Activated effector memory CD4-positive, alpha-beta T cell treated with anti-CD3 and anti-CD28 coated beads, Interleukin-2, amount 50 U/mL, for 16 hours (primary cell): ENCODE measurements around the gene OLFM3.

Source experiments
- DNase-seq: peaks from one replicate; pipeline ENCODE4 v3.0.0-alpha.2; 2020

Gene OLFM3

DNA sequence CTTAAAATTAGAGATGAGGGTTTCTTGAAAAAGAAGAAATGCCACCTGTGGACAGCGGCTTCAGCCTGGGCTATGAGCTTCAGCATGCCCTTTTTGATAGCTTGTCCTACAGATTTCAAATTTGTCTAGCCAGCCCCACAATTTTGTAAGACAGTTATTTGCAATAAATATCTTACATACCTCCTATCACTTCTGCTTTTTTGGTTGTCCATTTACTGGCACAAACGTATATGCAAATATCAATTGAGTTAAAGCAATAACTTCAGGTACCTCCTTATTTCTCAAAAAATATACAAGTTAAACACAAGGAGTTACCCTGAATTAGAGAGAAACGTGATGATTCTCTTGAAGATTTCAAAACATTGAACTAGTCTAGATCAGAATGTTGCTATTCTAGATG, 53.5 kb downstream of the OLFM3 start:
- no peak for DNase-seq

DNA sequence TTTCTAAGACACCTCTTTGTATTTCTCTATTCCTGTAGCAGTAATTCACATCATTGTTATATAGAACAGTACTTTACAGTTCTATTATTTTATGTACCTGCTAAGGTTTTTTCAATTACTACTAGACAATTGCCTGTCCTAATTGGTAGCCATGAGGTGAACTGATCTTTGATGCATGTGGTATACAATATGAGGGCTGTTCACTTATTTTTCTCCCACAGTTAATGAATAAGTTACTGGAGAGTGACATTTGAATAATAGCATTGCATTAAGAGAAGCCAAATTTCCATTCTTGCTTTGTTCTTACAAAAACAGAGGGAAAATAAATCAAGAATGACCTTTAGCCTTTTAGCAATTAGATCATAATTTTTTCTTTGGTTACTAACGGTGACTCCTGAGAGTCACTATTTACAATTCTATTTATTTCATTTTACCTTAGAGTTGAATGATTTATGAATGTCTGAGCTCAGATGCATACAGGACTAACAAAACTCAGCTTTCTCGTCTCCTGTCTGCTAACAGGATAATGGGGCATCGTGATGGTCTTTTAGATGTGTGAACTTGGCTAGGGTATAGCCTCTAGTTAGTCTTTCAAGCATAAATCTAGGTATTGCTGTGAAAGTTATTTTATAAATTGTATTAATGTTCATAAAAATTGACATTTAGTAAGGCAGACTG, 54.1 kb downstream of the OLFM3 start:
- DNase-seq, result no peak

- no peak for DNase-seq
These were observed 58.0 kb downstream of the OLFM3 start for GRCh38 chr1:101938681-101939080.

GRCh38 chr1:101929343-101929742, 67.4 kb downstream of the OLFM3 start:
- DNase-seq, result no peak

DNA sequence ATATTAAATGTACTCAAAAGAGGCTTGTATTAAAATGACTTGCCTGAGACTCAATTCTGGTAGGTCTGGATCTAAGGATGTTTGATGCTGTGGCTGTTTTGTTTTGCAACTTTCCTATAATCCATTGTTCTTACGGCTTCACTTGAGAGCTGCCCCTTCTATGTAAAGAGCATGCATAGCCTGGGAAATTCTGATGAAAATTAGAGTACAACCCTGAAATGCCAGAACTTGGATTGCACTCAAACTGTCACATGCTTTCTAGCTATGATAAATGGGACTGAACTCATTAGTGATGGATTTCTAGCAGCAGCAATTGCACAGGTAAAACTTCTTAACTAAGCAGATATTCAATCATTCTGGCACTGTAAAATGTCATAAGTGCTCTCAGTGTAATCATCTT, 67.9 kb downstream of the OLFM3 start:
- DNase-seq, result no peak

DNA sequence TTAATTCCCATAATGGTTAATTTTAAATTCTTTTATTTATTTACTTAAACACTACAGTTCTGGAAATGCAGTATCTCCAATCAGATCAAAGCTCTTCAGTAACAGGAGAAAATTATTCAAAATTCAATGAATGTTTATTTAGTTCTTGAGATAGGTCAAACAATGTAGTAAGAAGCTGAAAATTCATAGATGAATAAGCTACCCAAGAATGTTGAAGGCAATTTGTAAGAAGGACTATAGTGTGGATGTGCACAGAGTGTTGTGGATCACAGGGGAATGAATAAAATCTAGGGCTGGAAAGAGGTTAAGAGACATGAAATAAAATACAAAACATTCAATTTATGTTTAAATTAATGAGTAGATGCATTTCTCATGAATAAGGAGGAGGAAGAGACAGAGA, 72.0 kb downstream of the OLFM3 start:
- DNase-seq, result no peak

DNA sequence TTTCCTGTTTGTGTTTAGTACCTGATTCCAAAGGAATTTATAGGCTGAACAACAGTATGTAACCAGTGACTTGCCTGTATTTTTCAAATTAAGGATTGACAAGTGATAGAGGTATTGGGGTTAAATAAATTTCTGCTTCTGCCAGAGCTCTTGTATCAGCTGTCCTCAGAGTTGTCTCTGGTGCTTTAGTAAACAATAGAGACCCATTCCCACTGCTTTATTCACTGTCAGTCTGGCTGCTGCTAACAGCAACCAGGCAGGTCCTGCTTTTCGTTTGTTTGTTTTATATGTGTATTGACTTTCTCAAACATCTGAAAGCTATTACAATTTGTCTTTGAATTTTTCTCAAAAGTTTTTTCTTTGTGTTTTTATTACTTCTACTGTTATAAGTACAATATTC, 76.1 kb downstream of the OLFM3 start:
- DNase-seq, result no peak

DNA sequence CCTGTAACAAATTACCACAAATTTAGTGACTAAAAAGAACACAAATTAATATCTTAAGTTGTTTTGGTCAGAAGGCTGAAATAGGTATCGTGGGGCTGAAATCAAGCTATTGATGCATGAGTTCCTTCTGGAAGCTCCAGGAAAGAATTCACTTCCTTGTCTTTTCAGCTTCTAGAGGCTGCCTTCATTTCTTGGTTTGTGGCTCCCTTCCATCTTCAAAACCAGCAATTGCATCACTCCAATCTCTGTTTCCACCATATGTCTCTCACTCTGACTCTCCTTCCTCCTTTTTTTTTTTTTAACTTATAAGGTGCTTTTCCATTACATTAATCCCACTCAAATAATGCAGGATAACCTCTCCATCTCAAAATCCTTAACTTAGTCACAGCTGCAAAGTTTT, 78.4 kb downstream of the OLFM3 start:
- DNase-seq, result no peak

GRCh38 chr1:101915597-101915996, 81.1 kb downstream of the OLFM3 start:
- no peak for DNase-seq

DNA sequence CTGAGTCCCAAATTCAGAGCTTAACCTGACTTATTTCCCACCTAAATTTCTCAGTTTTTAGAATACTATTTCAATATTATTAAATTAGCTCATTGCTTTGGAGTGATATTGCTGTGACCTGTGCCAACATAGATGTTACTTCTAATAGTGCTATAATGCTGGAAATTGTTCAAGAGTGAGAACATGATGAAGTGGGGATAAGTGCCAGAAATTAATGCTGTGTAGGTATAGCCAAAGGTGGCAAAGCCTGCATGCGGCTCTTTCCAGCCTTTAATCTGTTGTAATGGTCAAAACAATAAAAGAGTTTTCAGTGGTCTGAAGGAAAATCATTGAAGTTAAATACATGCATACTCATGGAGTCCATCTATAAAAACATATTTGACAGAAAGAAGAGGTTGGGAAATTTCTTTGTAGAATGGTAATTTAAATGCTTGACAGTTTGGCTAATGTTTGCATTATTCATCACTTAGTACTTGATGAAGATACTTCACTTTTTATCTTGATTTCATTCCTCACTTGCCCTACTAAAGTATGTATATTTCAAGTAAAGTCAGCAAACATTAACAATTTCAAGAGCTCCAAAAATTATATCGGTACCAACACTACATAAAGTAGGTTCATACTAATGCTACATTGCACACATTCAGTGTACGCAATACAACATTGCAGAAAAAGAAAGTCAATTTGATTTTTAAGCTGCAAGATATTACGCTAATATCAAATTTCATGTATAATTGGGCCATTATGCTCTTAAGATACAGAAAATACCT, 82.1 kb downstream of the OLFM3 start:
- DNase-seq, result no peak

DNA sequence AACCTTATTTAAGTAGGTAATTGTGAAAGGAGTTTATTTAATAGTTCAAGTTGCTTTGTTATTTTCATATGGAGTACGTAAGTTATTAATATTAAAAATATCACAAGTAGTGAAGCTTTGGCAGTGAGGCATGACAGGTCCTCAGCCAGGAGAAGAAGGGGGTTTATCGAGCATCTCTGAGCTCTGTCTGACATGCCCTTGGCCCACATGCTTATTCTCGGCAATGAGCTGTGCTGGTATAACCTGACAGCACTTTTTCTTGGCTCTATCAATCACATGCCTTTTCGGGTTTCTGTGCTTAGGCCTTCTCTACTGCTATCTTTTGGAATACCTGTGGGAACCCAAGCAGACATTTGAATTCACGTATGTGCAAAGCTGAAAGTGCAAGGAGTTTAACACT, 84.8 kb downstream of the OLFM3 start:
- DNase-seq, result no peak

- no peak for DNase-seq
These were observed 87.7 kb downstream of the OLFM3 start for GRCh38 chr1:101908980-101909379.

GRCh38 chr1:101907264-101907663, 89.5 kb downstream of the OLFM3 start:
- DNase-seq, result no peak

DNA sequence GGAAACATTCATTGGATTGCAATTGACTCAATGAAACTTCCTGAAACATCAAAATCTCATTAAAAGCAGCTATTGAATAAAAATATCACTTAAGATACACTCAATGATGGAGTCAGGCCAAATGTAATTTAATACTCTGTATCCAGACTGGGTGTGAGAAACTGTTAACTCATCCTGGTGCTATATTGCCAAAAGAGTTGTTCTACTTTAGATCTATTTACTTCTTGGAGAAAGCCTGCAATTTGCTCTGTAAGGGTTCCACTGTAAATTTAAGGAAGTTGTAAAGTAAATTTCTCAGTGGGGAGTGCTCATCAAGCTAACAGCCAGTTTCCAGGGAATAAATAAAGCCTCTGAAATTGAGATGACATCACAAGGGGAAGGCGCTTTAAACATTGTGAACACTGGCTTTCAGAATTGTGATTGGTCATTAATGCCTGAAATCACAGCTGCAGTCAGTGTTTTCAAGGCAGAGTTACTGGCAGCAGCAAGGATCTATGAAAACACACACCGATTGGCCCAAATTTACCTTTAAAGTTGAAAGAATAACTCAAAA, 91.4 kb downstream of the OLFM3 start:
- no peak for DNase-seq

- no peak for DNase-seq
These were observed 94.5 kb downstream of the OLFM3 start for GRCh38 chr1:101902199-101902598.

GRCh38 chr1:101898137-101898536, 98.6 kb downstream of the OLFM3 start:
- no peak for DNase-seq

- no peak for DNase-seq
These were observed 112.1 kb downstream of the OLFM3 start for GRCh38 chr1:101884621-101885020.

DNA sequence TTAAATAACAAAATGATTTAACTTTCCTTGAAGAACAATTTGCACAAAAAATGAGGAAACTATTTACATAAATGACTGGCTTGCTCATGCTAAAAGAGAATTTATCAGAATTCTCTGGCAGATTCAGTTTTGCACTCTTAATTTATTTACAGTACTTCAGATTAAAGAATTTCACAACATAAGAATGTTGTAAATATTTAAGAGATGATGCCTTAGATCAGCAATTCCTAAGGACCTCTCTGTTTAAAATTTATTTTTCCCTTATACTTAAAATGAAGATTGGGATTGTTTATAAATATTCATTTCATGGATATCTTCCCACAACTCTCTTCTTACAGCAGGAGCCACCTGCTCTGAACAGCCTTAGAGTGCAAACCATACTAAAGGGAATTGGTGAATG, 120.8 kb downstream of the OLFM3 start:
- DNase-seq, result no peak

GRCh38 chr1:101873672-101874071, 123.1 kb downstream of the OLFM3 start:
- no peak for DNase-seq

DNA sequence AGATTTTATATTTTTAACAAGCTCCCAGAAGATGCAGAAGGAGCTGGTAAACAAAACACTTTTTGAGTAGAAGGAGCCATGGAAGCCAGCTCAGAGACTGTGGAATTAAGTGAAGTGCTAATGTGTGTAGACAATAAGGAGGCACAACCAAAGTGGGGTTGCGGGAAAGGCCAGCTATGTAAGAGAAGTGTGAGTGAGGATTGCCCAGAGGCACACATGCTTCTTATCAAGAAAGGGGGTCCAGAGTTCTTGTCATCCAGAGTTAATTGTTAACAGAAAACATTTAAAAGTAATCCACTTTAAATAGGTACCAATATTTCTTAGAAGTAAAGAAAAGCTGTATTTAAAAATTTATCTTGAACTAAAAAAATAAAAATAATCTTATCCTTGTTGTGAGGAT, 136.8 kb downstream of the OLFM3 start:
- no peak for DNase-seq

GRCh38 chr1:101854271-101854670, 142.5 kb downstream of the OLFM3 start:
- DNase-seq, result no peak

DNA sequence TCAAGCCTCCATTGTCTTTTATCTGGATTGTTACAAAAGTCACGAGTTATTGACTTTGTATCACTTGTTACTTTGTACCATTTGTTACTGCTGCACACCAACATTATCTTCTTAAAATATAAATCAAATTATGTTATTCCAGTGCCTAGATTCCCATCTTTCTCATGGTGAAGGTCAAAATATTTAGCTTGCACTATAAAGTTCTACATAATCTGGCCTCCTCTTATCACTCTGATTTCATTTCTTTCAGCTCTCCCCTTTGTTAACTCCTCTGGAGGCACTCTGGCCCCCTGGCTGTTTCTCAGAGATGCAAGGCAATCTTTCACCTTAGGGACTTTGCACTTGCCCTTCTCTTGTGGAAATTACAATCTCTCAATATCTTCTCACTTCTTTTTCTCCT, 143.8 kb downstream of the OLFM3 start:
- no peak for DNase-seq

DNA sequence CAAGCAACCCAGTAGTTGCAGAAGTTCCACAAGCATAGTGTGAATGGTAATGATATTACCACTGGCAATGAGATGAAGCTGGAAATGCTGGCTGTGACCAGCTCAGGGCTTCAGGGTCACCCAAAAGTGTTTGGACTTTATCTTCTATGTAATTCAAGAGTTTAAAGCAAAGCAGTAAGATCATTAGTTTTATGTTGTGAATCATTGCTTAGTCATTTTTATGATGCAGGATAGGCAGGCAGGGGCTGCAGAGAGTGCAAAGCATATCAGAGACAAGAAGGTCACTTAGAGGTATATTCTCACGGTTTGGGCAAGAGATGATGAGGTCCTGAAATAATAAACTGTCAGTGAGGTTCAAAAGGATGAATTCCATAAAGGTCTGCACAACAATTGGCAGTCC, 147.4 kb downstream of the OLFM3 start:
- DNase-seq, result no peak

DNA sequence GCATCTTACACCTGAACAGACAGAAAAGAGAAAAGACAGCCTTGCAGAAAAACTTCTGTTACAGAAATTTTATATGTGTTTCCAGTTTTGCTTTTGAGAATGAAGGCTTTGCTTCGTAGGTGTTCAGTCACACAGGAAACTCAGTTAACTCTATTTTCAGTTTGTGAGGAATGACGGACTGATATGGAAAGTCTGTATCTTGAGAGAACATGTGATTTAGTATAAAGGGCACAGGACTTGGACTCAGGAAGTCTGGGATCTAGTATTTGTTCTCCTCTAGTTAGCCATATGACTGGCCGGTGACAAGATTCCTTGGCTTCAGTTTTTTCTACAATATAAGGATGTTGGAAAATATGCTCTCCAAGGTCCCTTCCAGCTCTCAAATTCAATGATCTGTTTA, 149.1 kb downstream of the OLFM3 start:
- DNase-seq, result no peak

DNA sequence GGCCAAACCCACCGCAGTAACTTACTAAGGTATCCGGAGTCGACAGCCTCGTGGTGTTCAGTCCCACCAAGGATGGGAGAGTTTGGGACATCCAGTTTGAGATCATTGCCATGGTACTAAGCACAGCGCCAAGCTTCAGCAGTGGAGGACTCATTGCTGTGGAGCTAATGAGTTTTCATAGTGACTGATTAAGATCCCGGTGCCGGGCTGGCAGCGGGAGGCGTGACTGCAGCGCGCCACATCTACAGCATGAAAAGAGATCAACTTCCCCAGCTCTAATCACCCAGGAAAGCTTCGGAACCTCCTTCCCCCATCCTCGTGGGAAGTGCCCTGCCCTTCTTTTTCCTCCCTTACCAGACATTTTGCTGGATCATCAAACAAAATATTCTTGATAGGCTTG, 149.9 kb downstream of the OLFM3 start:
- no peak for DNase-seq
